ENCODE data around the gene PIEZO2.

GRCh38 chr18:10860382-10860781 is 289.0 kb downstream of the PIEZO2 start:
- no peak for TF ChIP-seq FOXP2 (optimal IDR thresholded peaks at IDR 0.05; ENCODE audit: control extremely low read depth, extremely low read length, insufficient read depth)
- no peak for TF ChIP-seq EZH2 (IDR thresholded peaks at IDR 0.05)
- TF ChIP-seq POLR2AphosphoS5 (IDR thresholded peaks at IDR 0.05; ENCODE audit: borderline replicate concordance, low read depth, low read length): no peak

All from SK-N-MC (cell line).